ENCODE results near the gene TEX2. TPM values are rescaled to one million over a fixed set of nuclear protein-coding genes. Genes with fewer than 3 reads are reported as not detected.
A peak's percentile ranks its signal among the peaks of the same experiment; 100 is the strongest.

TEX2 gene
- polyA plus RNA-seq, 1 of the 3 experiments (the other 2 are of a cell fraction): 24.0 TPM

- TF ChIP-seq FOXJ3 (CRISPR knock-in tag; IDR thresholded peaks at IDR 0.05): no peak
Measured at GRCh38 chr17:64243340-64243739, 19.7 kb downstream of the TEX2 start (continued).

- CTCF ChIA-PET: interaction anchor here (1.0 to 1.8 kb wide), 2 partner anchors 11 to 15 kb away, joined by 5 read pairs; no protein-coding TSS in a partner anchor
- Histone ChIP-seq H3K4me1 (ENCODE audit: control insufficient read depth in 1 of 2, insufficient read depth in 2 of 2, low read depth in 1 of 2, low read length in 1 of 2) (peaks cover 36 to 44% of the 10 kb centered on the region in 2 experiments), H3K36me3 (replicated peaks in 1 of 2; ENCODE audit: control insufficient read depth in 1 of 2, insufficient read depth in 2 of 2, low read length in 1 of 2) (peaks cover 0 to 3% of the 10 kb centered on the region in 2 experiments), H3K4me3 (ENCODE audit: low read depth in 2 of 2, low read length in 1 of 2) (no peak overlapping the region), H3K9me2 (no peaks in the 10 kb centered on the region), H2AFZ (ENCODE audit: low read depth) (no peak overlapping the region), H3F3A (replicated peaks; ENCODE audit: insufficient read depth) (peaks cover 51% of the 10 kb centered on the region), H4K20me1 (ENCODE audit: insufficient read depth) (no peaks in the 10 kb centered on the region), H3K79me2 (ENCODE audit: insufficient read depth) (peaks cover 81% of the 10 kb centered on the region), H3K27me3 (ENCODE audit: insufficient read depth) (no peaks in the 10 kb centered on the region), H3K27ac (ENCODE audit: low read depth in 2 of 2, low read length in 1 of 2) (peak overlapping the region; percentile 79 to 97; a peak in 3 of 4 replicates), H3K4me2 (no peak overlapping the region), H3K9ac (0 out of 2 replicates have a peak overlapping the region, but pooled peaks have one; percentile 5), H3K9me3 (no peaks in the 10 kb centered on the region)
- TF ChIP-seq POLR2AphosphoS5 (IDR thresholded peaks at IDR 0.05; ENCODE audit: low read depth, low read length) (no peak), USF1 (IDR thresholded peaks at IDR 0.05; ENCODE audit: borderline replicate concordance, low read depth) (no peak)
- no peak for DNase-seq
- WGBS (ENCODE audit: low lambda C conversion rate): 95% methylated on average over 7 of the region's 7 CpGs
- POLR2A ChIA-PET: interaction anchor here (3.0 kb wide), 1 partner anchor 97 kb away, joined by 22 read pairs; no protein-coding TSS in a partner anchor
Measured at GRCh38 chr17:64242633-64243032, 20.4 kb downstream of the TEX2 start.

GRCh38 chr17:64240741-64241347, 22.2 kb downstream of the TEX2 start:
- peak overlapping the region; percentile 79 to 97 for H3K27ac ChIP-seq (ENCODE audit: low read depth in 2 of 2, low read length in 1 of 2)
- H3K9ac ChIP-seq: peak overlapping the region; percentile 30; the same call in 1 of the 2 replicates
- CTCF ChIA-PET: interaction anchor here (0.7 to 3.8 kb wide), 14 partner anchors 12 to 212 kb away, joined by 3 to 22 read pairs (median 5); no protein-coding TSS in a partner anchor
- peaks cover 0 to 3% of the 10 kb centered on the region in 2 experiments for H3K36me3 ChIP-seq (replicated peaks in 1 of 2; ENCODE audit: control insufficient read depth in 1 of 2, insufficient read depth in 2 of 2, low read length in 1 of 2)
- peaks cover 36 to 44% of the 10 kb centered on the region in 2 experiments for H3K4me1 ChIP-seq (ENCODE audit: control insufficient read depth in 1 of 2, insufficient read depth in 2 of 2, low read depth in 1 of 2, low read length in 1 of 2)
- H3K27me3 ChIP-seq (ENCODE audit: insufficient read depth): no peaks in the 10 kb centered on the region
- peaks cover 81% of the 10 kb centered on the region for H3K79me2 ChIP-seq (ENCODE audit: insufficient read depth)
- H3F3A ChIP-seq (replicated peaks; ENCODE audit: insufficient read depth): peaks cover 51% of the 10 kb centered on the region
- H2AFZ ChIP-seq (ENCODE audit: low read depth): no peak overlapping the region
- peak overlapping the region; percentile 1 to 45; a peak in 3 of 4 replicates for H3K4me3 ChIP-seq (ENCODE audit: low read depth in 2 of 2, low read length in 1 of 2)
- WGBS (ENCODE audit: low lambda C conversion rate): 23% methylated on average over 8 of the region's 8 CpGs
- POLR2A ChIA-PET: interaction anchor here (0.8 to 3.0 kb wide), 6 partner anchors 9 to 95 kb away, joined by 3 to 22 read pairs (median 5); no protein-coding TSS in a partner anchor
- H3K9me3 ChIP-seq: no peaks in the 10 kb centered on the region
- H3K4me2 ChIP-seq: peak overlapping the region; percentile 75
- peak; percentile 87 for DNase-seq
- no peaks in the 10 kb centered on the region for H4K20me1 ChIP-seq (ENCODE audit: insufficient read depth)
- H3K9me2 ChIP-seq: no peaks in the 10 kb centered on the region
- TF ChIP-seq GABPA (IDR thresholded peaks at IDR 0.05; ENCODE audit: low read depth): peak; percentile 27; the same call in 1 of the 2 replicates
- peak; percentile 96 for TF ChIP-seq SIN3A (IDR thresholded peaks at IDR 0.05; ENCODE audit: borderline replicate concordance, low read depth, low read length)
- peak; percentile 93; the same call in 1 of the 2 replicates for TF ChIP-seq FOXM1 (IDR thresholded peaks at IDR 0.05; ENCODE audit: low read depth)
- peak; percentile 95 for TF ChIP-seq FOXJ3 (CRISPR knock-in tag; IDR thresholded peaks at IDR 0.05)
- no peak for TF ChIP-seq USF2 (IDR thresholded peaks at IDR 0.05; ENCODE audit: borderline replicate concordance, low read depth, low read length)
- peak; percentile 100 for TF ChIP-seq TCF12 (IDR thresholded peaks at IDR 0.05)
- TF ChIP-seq MAX (IDR thresholded peaks at IDR 0.05; ENCODE audit: low read depth): peak; percentile 98
- TF ChIP-seq CTCF (IDR thresholded peaks at IDR 0.05): no peak
- peak; percentile 34 for TF ChIP-seq REST (IDR thresholded peaks at IDR 0.05; ENCODE audit: low read depth, low read length)
- peak; percentile 87 for TF ChIP-seq JUND (IDR thresholded peaks at IDR 0.05)
- peak; percentile 60; the same call in 1 of the 2 replicates for TF ChIP-seq ZBTB33 (IDR thresholded peaks at IDR 0.05; ENCODE audit: borderline replicate concordance, low read depth)
